Measurements from ENCODE around the gene DUSP7. TPM values are rescaled to one million over a fixed set of nuclear protein-coding genes. Genes with fewer than 3 reads are reported as not detected.
A peak's percentile ranks its signal among the peaks of the same experiment; 100 is the strongest.
"Not testable (repeated sequence)": the region's sequence is repeated elsewhere in the genome, so short reads cannot be mapped to it uniquely, and the experiment has no call there.

Gene DUSP7
- total RNA-seq, 4 donors from 2014 or later: 54.6 to 96.3 (median 79.2) TPM

DNA sequence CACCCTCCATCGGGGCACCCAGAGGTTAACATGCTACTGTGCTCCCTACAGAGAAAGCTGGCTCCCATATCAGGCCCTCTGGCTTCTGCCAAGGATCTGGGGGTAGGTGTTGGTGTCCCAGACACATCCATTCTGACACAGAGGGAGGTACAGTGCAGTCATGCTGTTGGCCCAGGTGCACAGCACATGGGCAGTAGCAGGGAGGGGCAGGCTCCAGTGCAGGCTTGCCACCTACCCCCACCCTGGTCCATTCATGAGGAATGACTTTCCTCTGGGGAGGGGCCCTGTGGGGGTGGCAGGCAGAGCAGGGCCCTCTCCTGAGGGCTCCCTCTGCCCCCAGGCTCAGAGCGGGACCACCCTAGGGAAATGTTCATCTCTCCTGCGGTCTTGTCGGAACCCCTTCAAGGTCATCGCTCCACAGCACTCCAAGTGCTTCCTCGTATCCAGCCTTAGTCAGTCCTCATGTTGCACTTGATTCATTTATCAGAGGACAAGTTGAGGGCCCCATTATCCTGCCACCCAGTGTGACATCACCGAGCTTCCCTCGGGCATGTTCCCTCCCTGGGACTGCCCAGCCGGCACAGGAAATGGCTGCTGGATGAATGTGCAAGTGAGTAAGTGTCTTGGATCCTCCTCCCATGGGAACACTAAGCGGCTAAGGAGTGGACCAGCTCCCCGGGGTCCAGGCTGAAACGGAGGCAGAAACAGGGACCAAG is 10.0 kb downstream of the DUSP7 start:
- DNase-seq (ENCODE audit: low spot score in 2 of 2): peak in 1 of 2 donors; percentile 78
- TF ChIP-seq, protein P1, sequence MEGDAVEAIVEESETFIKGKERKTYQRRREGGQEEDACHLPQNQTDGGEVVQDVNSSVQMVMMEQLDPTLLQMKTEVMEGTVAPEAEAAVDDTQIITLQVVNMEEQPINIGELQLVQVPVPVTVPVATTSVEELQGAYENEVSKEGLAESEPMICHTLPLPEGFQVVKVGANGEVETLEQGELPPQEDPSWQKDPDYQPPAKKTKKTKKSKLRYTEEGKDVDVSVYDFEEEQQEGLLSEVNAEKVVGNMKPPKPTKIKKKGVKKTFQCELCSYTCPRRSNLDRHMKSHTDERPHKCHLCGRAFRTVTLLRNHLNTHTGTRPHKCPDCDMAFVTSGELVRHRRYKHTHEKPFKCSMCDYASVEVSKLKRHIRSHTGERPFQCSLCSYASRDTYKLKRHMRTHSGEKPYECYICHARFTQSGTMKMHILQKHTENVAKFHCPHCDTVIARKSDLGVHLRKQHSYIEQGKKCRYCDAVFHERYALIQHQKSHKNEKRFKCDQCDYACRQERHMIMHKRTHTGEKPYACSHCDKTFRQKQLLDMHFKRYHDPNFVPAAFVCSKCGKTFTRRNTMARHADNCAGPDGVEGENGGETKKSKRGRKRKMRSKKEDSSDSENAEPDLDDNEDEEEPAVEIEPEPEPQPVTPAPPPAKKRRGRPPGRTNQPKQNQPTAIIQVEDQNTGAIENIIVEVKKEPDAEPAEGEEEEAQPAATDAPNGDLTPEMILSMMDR (IDR thresholded peaks at IDR 0.05): no peak
- no peak for TF ChIP-seq POLR2A (IDR thresholded peaks at IDR 0.05)
- H3K4me3 ChIP-seq (ENCODE audit: low read depth, poor library complexity, severe bottlenecking): no peak overlapping the region
- intact Hi-C loops (cut with DNase I; ENCODE audit: low total_unique reads): no loop called here
- WGBS, 2 donors: 32 to 37% methylated on average over 12 of the region's 12 CpGs

DNA sequence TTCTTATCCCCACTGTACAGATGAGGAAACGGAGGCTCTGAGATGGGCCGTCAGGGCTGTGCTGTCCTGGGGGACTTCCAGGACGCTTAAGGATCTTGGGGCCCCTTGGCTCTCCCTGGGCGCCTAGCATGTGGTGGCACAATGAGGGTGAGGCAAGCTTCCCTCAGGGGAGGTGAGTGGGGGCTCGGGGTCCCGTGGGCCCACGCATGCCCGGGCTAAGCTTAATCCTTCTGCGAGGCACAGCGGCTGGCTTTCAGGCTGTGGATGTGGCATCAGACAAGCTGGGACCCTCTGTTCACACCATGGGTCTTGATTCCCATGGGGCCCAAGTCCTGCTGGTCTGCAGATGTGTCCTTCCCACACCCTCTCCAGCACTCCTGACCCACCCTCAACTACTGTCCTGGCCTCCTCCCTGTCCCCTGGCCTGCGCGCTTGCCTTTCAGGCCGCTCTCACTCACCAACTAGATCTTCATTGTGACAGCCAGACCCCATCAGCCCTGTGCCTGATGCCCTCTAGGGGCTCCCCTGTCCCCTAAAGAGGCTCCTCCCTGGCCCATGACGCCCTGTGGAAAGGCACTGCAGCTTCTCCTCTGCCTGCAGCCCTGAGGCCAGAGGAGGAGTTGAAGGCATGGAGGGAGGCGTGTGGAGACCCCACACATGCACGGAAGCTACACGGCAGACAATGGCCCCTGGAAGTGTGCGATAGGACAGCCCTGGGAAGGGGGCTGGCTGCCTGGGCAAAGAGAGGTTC is 11.3 kb downstream of the DUSP7 start:
- intact Hi-C loops (cut with DNase I; ENCODE audit: low total_unique reads): no loop called here
- 83 to 84% methylated on average over 18 of the region's 18 CpGs for WGBS, 2 donors
- no peak for TF ChIP-seq POLR2A (IDR thresholded peaks at IDR 0.05)
- TF ChIP-seq, protein P1 (IDR thresholded peaks at IDR 0.05): no peak
- DNase-seq (ENCODE audit: low spot score in 2 of 2): no peak
- H3K4me3 ChIP-seq (ENCODE audit: low read depth, poor library complexity, severe bottlenecking): no peak overlapping the region

GRCh38 chr3:52043750-52044149 is 12.6 kb downstream of the DUSP7 start:
- intact Hi-C loops (cut with DNase I; ENCODE audit: low total_unique reads): no loop called here
- TF ChIP-seq, protein P1 (IDR thresholded peaks at IDR 0.05): no peak
- no peak for TF ChIP-seq POLR2A (IDR thresholded peaks at IDR 0.05)
- no peak for DNase-seq (ENCODE audit: low spot score in 2 of 2)
- no peak overlapping the region for H3K4me3 ChIP-seq (ENCODE audit: low read depth, poor library complexity, severe bottlenecking)
- 75% methylated on average over 6 of the region's 6 CpGs for WGBS, 2 donors

GRCh38 chr3:52043039-52043438 is 13.3 kb downstream of the DUSP7 start:
- intact Hi-C loops (cut with DNase I; ENCODE audit: low total_unique reads); DNase-seq (ENCODE audit: low spot score in 2 of 2); H3K4me3 ChIP-seq (ENCODE audit: low read depth, poor library complexity, severe bottlenecking): not testable (repeated sequence)
- WGBS, 2 donors: 100% methylated on average over 1 of the region's 1 CpG

- TF ChIP-seq POLR2A (IDR thresholded peaks at IDR 0.05): no peak
- TF ChIP-seq, protein P1 (IDR thresholded peaks at IDR 0.05): no peak
- intact Hi-C loops (cut with DNase I; ENCODE audit: low total_unique reads): no loop called here
- no peak overlapping the region for H3K4me3 ChIP-seq (ENCODE audit: low read depth, poor library complexity, severe bottlenecking)
- 65 to 71% methylated on average over 10 of the region's 10 CpGs for WGBS, 2 donors
- no peak for DNase-seq (ENCODE audit: low spot score in 2 of 2)
Observed at GRCh38 chr3:52041118-52041731, 15.1 kb downstream of the DUSP7 start.

DNA sequence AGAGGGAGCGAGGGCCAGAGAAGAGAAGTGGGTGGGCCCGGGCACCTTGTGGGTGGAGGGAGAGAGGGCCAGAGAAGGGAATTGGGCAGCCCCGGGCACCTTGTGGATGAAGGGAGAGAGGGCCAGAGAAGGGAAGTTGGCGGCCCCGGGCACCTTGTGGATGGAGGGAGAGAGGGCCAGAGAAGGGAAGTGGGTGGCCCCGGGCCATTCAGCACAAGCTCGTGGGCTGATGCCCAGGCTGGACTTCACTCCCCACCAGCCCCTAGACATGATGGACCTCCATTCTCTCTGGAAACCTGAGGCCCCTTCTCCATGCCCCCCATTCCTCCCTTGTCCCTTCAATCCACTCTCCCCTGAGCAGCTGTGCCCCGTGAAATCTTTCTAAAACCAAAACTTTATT is 15.8 kb downstream of the DUSP7 start:
- TF ChIP-seq POLR2A (IDR thresholded peaks at IDR 0.05): no peak
- TF ChIP-seq, protein P1 (IDR thresholded peaks at IDR 0.05): no peak
- no peak overlapping the region for H3K4me3 ChIP-seq (ENCODE audit: low read depth, poor library complexity, severe bottlenecking)
- intact Hi-C loops (cut with DNase I; ENCODE audit: low total_unique reads): no loop called here
- DNase-seq (ENCODE audit: low spot score in 2 of 2): no peak
- 71 to 90% methylated on average over 8 of the region's 8 CpGs for WGBS, 2 donors

Measured in lower leg skin (tissue), 4 donors.